ENCODE results near the gene SHISAL1. TPM values are rescaled to one million over a fixed set of nuclear protein-coding genes. Genes with fewer than 3 reads are reported as not detected.

The SHISAL1 gene
- polyA plus RNA-seq, 1 donor (not counting 4 experiments of a cell fraction or from before 2014, with no cell fraction given) = 0.24 TPM

DNA sequence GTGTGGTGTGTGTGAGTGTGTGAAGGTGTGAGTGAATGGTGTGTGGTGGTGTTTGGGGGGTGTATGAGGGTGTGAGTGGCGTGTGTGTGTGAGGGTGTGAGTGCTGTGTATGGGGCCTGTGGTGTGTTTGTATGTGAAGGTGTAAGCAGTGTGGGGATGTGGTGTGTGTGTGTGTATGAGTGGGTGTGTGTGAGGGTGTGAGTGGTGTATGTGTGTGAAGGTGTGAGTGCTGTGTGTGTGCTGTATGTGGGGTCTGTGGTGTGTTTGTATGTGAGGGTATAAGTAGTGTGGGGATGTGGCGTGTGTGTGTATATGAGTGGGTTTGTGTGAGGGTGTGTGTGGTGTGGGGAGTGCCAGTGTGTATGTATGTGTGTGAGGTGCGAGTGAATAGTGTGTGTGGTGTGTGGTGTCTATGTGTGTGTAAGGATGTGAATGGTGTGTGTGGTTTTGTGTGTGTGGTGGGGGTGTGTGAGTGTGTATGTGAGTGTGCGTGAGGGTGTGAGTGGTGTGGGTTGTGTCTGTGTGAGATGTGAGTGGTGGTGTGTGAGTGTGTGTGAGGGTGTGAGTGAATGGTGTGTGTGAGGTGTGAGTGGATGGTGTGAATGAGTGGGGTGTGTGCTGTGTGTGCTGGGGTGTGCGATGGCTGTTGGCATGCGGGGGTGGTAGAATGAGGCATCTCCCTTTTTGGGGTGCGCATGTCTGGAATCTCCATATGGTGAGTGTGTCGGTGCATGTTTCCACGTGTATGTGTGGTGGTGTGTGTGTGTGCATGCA is 22.5 kb upstream of the SHISAL1 start:
- no peaks in the 10 kb centered on the region for H3K79me2 ChIP-seq (ENCODE audit: control insufficient read depth, insufficient read depth, low read length)
- no peak overlapping the region for H3K27ac ChIP-seq (ENCODE audit: control insufficient read depth, insufficient read depth, low read length)
- no peak overlapping the region for H3K4me3 ChIP-seq (ENCODE audit: control insufficient read depth in 2 of 3, extremely low read depth in 1 of 3, insufficient read depth in 2 of 3, low read depth in 1 of 3, low read length in 3 of 3)
- TF ChIP-seq, protein P1, sequence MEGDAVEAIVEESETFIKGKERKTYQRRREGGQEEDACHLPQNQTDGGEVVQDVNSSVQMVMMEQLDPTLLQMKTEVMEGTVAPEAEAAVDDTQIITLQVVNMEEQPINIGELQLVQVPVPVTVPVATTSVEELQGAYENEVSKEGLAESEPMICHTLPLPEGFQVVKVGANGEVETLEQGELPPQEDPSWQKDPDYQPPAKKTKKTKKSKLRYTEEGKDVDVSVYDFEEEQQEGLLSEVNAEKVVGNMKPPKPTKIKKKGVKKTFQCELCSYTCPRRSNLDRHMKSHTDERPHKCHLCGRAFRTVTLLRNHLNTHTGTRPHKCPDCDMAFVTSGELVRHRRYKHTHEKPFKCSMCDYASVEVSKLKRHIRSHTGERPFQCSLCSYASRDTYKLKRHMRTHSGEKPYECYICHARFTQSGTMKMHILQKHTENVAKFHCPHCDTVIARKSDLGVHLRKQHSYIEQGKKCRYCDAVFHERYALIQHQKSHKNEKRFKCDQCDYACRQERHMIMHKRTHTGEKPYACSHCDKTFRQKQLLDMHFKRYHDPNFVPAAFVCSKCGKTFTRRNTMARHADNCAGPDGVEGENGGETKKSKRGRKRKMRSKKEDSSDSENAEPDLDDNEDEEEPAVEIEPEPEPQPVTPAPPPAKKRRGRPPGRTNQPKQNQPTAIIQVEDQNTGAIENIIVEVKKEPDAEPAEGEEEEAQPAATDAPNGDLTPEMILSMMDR (optimal IDR thresholded peaks at IDR 0.05 in 1 of 3, IDR thresholded peaks at IDR 0.05 in 1 of 3, conservative IDR thresholded peaks at IDR 0.05 in 1 of 3; ENCODE audit: extremely low read depth in 1 of 3, insufficient read depth in 2 of 3, low read length in 3 of 3) = no peak
- no peak for TF ChIP-seq EZH2 (IDR thresholded peaks at IDR 0.05; ENCODE audit: low read length)
- dilution Hi-C loops (cut with MboI; ENCODE audit: extremely low pct_ligation_motif_present, low sequenced_read_pairs) = no loop called here
- no peaks in the 10 kb centered on the region for H3K9me1 ChIP-seq (ENCODE audit: control insufficient read depth, extremely low read depth, insufficient read depth, low read length)
- peaks cover 58% of the 10 kb centered on the region for H3K27me3 ChIP-seq (ENCODE audit: control insufficient read depth, extremely low read depth, insufficient read depth, low read length)
- H2AFZ ChIP-seq (ENCODE audit: control insufficient read depth, low read length) = no peak overlapping the region
- H3K9me3 ChIP-seq (ENCODE audit: control insufficient read depth, low read depth, low read length) = no peaks in the 10 kb centered on the region
- H3K4me2 ChIP-seq (ENCODE audit: control insufficient read depth, extremely low read depth, insufficient read depth, low read depth, low read length) = no peak overlapping the region
- no peak for DNase-seq (ENCODE audit: low read depth, low spot score)
- H4K20me1 ChIP-seq (ENCODE audit: control insufficient read depth, extremely low read depth, insufficient read depth, low read length) = no peaks in the 10 kb centered on the region
- H3K4me1 ChIP-seq (ENCODE audit: control insufficient read depth, extremely low read depth, insufficient read depth, low read length) = peaks cover 2% of the 10 kb centered on the region
- H3K9ac ChIP-seq (ENCODE audit: control insufficient read depth, extremely low read depth, insufficient read depth, low read length) = no peak overlapping the region
- FAIRE-seq = no peak
- no peaks in the 10 kb centered on the region for H3K36me3 ChIP-seq (ENCODE audit: control insufficient read depth in 2 of 2, extremely low read depth in 1 of 2, insufficient read depth in 2 of 2, low read length in 2 of 2)

DNA sequence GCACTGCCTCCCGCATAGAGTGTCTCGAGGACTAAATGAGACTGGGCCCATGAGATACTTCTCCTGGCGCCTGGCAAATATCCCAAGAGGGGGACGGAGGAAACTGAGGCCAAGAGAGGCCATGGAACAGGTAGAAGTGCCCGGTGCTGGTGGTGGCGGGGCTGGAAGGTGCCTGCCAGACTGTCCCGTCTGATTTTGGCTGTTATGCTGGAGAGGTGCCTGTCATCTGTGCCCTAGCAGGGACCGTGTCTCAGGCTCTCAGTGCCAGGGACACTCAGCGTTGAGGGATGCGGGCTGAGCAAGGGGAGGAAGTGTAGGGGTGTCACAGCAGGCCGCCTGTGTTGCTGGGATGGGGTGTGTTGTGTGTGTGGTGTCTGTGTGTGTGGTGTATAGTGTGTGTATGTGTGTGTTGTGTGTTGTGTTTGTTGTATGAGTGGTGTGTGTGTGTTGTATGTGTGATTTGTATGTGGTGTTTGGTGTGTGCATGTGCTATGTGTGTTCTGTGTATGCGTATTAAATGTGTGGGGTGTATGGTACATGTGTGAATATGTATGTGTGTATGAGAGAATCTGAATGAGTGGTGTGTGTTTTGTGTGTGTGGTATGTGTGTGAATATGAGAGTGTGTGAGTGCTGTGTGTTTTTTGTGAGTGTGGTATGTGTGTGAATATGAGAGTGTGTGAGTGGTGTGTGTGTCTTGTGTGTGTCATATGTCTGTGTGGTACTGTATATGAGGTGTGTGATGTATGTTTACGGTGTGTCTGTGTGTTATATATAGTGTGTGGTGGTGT is 21.3 kb upstream of the SHISAL1 start:
- dilution Hi-C loops (cut with MboI; ENCODE audit: extremely low pct_ligation_motif_present, low sequenced_read_pairs) = no loop called here
- Histone ChIP-seq H3K4me3 (ENCODE audit: control insufficient read depth in 2 of 3, extremely low read depth in 1 of 3, insufficient read depth in 2 of 3, low read depth in 1 of 3, low read length in 3 of 3) (no peak overlapping the region), H3K9ac (ENCODE audit: control insufficient read depth, extremely low read depth, insufficient read depth, low read length) (no peak overlapping the region), H3K27me3 (ENCODE audit: control insufficient read depth, extremely low read depth, insufficient read depth, low read length) (peaks cover 58% of the 10 kb centered on the region), H3K9me1 (ENCODE audit: control insufficient read depth, extremely low read depth, insufficient read depth, low read length) (no peaks in the 10 kb centered on the region), H3K36me3 (ENCODE audit: control insufficient read depth in 2 of 2, extremely low read depth in 1 of 2, insufficient read depth in 2 of 2, low read length in 2 of 2) (no peaks in the 10 kb centered on the region), H4K20me1 (ENCODE audit: control insufficient read depth, extremely low read depth, insufficient read depth, low read length) (no peaks in the 10 kb centered on the region), H3K9me3 (ENCODE audit: control insufficient read depth, low read depth, low read length) (no peaks in the 10 kb centered on the region), H3K4me1 (ENCODE audit: control insufficient read depth, extremely low read depth, insufficient read depth, low read length) (peaks cover 2% of the 10 kb centered on the region), H2AFZ (ENCODE audit: control insufficient read depth, low read length) (no peak overlapping the region), H3K27ac (ENCODE audit: control insufficient read depth, insufficient read depth, low read length) (no peak overlapping the region), H3K4me2 (ENCODE audit: control insufficient read depth, extremely low read depth, insufficient read depth, low read depth, low read length) (no peak overlapping the region), H3K79me2 (ENCODE audit: control insufficient read depth, insufficient read depth, low read length) (no peaks in the 10 kb centered on the region)
- TF ChIP-seq EZH2 (IDR thresholded peaks at IDR 0.05; ENCODE audit: low read length) = no peak
- DNase-seq (ENCODE audit: low read depth, low spot score) (no peak), FAIRE-seq (no peak)
